ENCODE measurements around the gene ADAMTSL5.

The ADAMTSL5 gene

DNA sequence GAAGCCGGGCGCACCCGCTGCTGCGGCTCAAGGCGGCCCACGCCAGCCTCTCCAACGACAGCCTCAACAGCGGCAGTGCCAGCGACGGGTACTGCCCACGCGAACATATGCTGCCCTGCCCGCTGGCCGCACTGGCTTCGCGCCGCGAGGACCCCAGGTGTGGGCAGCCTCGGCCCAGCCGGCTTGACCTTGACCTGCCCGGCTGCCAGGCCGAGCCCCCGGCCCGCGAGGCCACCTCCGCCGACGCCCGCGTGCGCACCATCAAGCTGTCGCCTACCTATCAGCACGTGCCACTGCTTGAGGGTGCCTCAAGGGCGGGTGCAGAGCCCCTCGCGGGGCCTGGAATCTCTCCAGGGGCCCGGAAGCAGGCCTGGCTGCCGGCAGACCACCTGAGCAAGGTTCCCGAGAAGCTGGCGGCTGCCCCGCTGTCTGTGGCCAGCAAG lies 46.8 kb downstream of the ADAMTSL5 start:
- DNase-seq (ENCODE audit: low read depth) = no peak

DNA sequence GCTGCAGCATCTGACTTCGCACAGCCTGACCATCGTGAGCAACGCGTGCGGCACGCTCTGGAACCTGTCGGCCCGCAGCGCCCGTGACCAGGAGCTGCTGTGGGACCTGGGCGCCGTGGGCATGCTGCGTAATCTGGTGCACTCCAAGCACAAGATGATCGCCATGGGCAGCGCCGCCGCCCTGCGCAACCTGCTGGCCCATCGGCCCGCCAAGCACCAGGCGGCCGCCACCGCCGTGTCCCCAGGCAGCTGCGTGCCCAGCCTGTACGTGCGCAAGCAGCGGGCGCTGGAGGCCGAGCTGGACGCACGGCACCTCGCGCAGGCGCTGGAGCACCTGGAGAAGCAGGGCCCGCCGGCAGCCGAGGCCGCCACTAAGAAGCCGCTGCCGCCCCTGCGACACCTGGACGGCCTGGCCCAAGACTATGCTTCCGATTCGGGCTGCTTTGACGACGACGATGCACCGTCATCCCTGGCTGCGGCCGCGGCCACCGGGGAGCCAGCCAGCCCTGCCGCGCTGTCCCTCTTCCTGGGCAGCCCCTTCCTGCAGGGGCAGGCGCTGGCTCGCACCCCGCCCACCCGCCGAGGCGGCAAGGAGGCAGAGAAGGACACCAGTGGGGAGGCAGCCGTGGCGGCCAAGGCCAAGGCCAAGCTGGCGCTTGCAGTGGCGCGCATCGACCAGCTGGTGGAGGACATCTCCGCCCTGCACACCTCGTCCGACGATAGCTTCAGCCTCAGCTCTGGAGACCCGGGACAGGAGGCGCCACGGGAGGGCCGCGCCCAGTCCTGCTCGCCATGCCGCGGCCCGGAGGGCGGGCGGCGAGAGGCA lies 47.4 kb downstream of the ADAMTSL5 start:
- no peak for DNase-seq (ENCODE audit: low read depth)

DNA sequence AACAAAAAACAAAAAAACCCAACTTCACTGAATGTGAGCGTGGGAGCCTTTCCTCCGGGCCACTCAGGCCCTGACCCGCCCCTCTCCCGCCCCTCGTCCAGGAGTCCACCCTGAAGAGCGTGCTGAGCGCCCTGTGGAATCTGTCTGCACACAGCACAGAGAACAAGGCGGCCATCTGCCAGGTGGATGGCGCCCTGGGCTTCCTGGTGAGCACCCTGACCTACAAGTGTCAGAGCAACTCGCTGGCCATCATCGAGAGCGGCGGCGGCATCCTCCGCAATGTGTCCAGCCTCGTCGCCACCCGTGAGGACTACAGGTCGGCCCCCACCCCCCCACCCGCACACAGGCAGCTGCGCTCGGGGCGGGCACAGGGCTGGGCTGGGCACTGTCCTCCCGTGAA lies 51.0 kb downstream of the ADAMTSL5 start:
- no peak for DNase-seq (ENCODE audit: low read depth)

DNA sequence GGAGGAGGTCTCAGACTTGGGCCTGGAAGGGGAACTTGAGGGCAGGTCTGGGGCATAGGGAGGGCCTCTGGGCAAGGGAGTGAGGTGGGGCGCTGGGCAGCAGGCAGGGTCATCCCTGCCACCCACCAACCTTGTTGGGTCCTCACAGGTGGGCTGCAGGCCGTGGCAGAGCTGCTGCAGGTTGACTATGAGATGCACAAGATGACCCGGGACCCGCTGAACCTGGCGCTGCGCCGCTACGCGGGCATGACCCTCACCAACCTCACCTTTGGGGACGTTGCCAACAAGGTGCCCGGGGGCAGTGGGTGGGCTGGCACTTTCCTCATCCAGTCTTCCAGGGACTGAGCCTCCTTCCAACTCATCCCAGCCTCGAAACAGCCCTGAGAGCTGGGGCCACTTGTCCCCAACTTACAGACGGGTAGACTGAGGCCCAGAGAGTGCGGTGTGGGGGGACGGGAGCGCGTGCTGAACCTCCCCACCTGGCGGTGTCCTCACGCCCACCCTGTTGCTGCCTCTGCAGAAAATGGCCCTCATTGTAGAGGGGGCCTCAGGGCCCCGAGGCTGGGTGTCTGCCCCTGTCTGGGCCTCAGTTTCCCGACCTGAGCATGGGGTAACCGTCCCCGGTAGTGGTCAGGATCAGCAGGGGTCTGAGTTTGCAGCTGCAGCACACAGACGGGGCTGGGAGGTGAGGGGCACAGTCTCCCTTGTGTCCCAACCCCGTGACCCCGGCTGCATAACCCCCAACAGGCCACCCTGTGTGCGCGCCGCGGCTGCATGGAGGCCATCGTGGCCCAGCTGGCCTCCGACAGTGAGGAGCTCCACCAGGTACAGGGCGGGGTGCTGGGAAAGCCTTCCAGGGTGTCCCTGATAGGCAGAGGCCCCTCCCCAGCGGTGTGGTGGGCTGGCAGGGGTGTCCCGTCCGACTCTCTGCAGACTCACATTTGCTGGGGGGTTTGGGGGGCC lies 52.5 kb downstream of the ADAMTSL5 start:
- no peak for DNase-seq (ENCODE audit: low read depth)

DNA sequence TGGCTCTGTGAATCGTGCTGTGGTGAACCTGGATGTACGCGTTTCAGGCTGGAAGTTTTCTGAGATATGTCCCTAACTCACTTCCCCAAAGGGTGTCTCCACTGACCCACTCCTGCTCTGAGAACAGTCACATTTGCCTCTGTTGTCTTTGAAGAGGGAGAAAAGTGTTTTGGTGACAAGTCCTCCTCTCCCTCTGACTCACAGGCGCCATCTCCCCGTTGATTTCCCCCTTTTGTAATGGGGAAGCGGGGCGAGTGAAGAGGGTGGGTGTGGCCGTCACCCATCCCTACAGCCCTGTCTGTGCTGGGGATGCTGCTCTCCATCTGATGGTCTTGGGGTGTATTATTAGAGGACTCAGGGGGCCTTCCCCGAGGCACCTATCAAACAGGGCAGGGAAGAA lies 53.3 kb downstream of the ADAMTSL5 start:
- DNase-seq (ENCODE audit: low read depth) = no peak

DNA sequence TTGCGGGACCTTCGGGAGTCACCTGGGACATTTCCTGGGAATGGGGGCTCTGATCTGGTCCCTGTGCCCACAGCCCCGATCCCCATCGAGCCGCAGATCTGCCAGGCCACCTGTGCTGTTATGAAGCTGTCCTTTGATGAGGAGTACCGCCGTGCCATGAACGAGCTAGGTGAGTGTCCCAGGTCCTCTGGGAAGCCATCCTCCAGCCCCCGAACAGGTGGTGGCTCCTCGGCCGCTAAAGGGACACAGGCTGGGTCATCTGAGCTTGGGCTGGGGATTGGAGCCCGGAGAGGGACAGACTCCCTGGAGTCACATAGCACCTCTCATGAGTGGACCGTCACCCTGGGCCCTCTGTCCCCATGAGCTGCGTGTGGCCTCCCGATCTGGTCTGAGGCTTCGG lies 54.9 kb downstream of the ADAMTSL5 start:
- DNase-seq (ENCODE audit: low read depth) = no peak

DNA sequence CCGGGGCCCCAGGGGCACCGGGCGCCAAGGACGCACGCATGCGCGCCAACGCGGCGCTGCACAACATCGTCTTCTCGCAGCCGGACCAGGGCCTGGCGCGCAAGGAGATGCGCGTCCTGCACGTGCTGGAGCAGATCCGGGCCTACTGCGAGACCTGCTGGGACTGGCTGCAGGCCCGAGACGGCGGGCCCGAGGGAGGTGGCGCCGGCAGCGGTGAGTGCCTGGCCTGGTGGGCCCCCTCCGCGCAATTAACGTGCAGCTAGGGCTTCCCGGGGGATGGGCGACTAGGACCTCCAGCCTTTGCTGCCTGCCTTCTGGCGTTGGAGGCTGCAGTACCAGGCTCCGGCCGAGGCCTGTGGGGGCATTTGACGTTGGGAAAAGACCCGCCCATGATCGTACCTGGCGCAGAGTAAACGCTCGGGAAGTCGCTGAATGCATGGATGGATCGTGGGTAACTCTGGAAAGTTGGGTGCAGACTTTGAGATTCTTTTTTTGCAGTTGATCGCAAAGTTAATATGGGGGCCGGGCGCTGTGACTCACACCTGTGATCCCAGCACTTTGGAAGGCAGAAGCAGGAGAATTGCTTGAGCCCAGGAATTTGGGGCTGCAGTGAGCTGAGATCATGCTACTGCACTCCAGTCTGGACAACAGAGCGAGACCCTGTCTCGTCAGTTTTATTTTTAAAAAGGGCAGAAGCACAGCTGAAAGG lies 55.6 kb downstream of the ADAMTSL5 start:
- no peak for DNase-seq (ENCODE audit: low read depth)

DNA sequence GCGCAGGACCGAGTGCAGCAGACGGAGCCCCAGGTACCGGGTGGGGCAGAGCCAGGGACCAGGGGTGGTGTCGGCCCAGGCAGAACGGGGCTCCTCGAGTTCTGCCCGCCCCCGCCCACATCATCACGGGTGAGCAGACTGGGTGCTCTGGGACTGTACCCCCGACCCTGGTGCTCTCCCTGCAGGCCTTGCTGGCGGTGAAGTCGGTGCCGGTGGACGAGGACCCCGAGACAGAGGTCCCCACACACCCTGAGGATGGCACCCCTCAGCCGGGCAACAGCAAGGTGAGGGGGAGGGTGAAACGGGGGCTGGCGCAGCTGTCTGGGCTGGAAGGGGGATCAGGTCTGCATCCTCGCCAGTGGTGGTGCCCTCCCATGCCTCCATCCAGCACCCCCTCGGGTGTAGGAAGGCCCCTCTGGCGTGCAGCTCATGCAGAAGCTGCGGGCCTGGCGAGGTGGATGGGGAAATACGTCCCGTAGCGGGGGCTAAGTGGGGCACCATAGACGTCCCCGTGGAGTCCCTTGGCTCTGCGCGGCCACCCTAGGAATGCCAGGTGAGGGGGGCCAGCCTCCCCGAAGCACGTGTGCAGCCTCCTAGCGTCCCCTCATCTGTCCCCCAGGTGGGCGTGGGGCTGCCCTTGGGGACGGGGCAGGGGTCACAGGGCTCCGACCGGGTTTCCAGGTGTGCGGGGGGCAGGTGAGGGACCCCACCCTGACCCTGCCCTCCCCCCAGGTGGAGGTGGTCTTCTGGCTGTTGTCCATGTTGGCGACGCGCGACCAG lies 56.5 kb downstream of the ADAMTSL5 start:
- DNase-seq (ENCODE audit: low read depth) = no peak

DNA sequence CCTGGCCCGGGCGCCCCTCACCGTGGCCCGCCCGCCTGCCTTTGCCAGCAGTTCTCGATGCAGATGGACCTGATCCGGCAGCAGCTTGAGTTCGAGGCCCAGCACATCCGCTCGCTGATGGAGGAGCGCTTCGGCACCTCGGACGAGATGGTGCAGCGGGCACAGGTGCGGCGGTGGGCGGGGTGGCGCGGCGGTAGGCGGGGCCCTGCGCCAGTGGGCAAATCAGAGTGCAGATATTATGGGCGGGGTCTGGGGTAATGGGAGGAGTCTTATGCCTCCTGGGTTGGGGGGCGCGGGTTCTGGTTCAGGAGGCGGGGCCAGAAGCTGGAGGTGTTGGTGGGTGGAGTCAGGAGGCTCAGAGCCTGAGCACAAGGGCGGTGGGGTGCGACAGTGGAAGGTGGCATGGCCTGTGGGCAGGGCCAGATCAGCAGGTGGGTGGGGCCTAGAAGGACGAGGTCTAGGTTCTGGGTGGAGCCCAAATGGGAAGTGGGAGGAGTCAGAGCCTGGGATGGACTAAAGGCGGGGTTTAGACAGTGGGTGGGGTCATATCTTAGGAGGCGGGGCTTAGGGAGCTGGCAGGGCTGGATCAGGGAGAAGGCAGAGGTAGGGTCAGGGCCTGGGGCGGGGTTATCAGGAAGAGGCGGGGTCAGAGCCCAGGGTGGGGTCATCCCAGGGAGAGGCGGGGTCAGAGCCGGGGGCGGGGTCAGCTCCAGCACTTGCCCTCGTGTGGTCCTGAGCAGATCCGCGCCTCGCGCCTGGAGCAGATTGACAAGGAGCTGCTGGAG lies 57.3 kb downstream of the ADAMTSL5 start:
- DNase-seq (ENCODE audit: low read depth) = no peak

All from activated T-cell treated with anti-CD3 and anti-CD28 coated beads for 24 hours (primary cell).